SK-N-SH (cell line): ENCODE measurements around the gene BACE2. TPM values are rescaled to one million over a fixed set of nuclear protein-coding genes. Genes with fewer than 3 reads are reported as not detected.

Experiments used
- CTCF ChIA-PET: fragments of 300-600, 350-600 bp; formaldehyde crosslinking; extraction: SDS; loops from one replicate; lab custom pipeline; 2021; lab: Yijun Ruan, JAX
- POLR2A ChIA-PET: fragments of 350-600 bp; sonication (Branson Sonifier 250); formaldehyde crosslinking; extraction: SDS; loops from one replicate; lab custom pipeline; 2020; ENCODE audit warnings: antibody characterized with exemption, inconsistent platforms; lab: Yijun Ruan, JAX
- DNase-seq: peaks from one replicate; pipeline ENCODE4 v3.0.0; 2012
- H2AFZ ChIP-seq: fragments of 200-600 bp; sonication (generic); 2 replicates; pipeline ENCODE4 v1.8.1; 2016; ENCODE audit warnings: antibody characterized with exemption, mild to moderate bottlenecking, low read depth
- H3F3A ChIP-seq: fragments of 200-600 bp; sonication (generic); replicated peaks from 2 replicates; pipeline ENCODE3; 2016; ENCODE audit warnings: antibody characterized with exemption, mild to moderate bottlenecking; ENCODE audit not compliant: insufficient read depth
- H3K27ac ChIP-seq, 2 experiments: fragments of 200-500 bp in 1 of 2; fragments of 200-600 bp in 1 of 2; sonication (Bioruptor generic) in 1 of 2; sonication (generic), shearing (Covaris generic) in 1 of 2; 2 replicates each; pipeline versions ENCODE4 v1.5.1 to v1.6.1; 2014 to 2016; ENCODE audit warnings: low read depth in 2 of 2, inconsistent platforms in 1 of 2, low read length in 1 of 2, mild to moderate bottlenecking in 1 of 2, mixed read lengths in 1 of 2
- H3K27me3 ChIP-seq: fragments of 200-600 bp; sonication (generic), shearing (Covaris generic); 2 replicates; pipeline ENCODE4 v1.6.1; 2016; ENCODE audit warnings: mixed run types; ENCODE audit not compliant: insufficient read depth
- H3K36me3 ChIP-seq, 2 experiments: fragments of 200-500 bp in 1 of 2; fragments of 200-600 bp in 1 of 2; sonication (Bioruptor generic) in 1 of 2; sonication (generic) in 1 of 2; replicated peaks in 1 of 2; 2 replicates each; pipeline versions ENCODE3 to v1.5.1; 2014 to 2016; ENCODE audit warnings: low read length in 1 of 2, mild to moderate bottlenecking in 1 of 2; ENCODE audit not compliant: insufficient read depth in 2 of 2, control insufficient read depth in 1 of 2
- H3K4me1 ChIP-seq, 2 experiments: fragments of 200-500 bp in 1 of 2; fragments of 200-600 bp in 1 of 2; sonication (Bioruptor generic) in 1 of 2; sonication (generic), shearing (Covaris generic) in 1 of 2; 2 replicates each; pipeline versions ENCODE4 v1.5.1 to v1.6.1; 2014 to 2016; ENCODE audit warnings: low read depth in 1 of 2, low read length in 1 of 2, mixed run types in 1 of 2; ENCODE audit not compliant: insufficient read depth in 2 of 2, control insufficient read depth in 1 of 2
- H3K4me2 ChIP-seq: fragments of 200-600 bp; sonication (generic), shearing (Covaris generic); 2 replicates; pipeline ENCODE4 v1.6.1; 2017; ENCODE audit warnings: mixed run types
- H3K4me3 ChIP-seq, 2 experiments: fragments of 200-500 bp in 1 of 2; fragments of 200-600 bp in 1 of 2; sonication (Bioruptor generic) in 1 of 2; sonication (generic), shearing (Covaris generic) in 1 of 2; 2 replicates each; pipeline versions ENCODE4 v1.5.1 to v1.8.1; 2014 to 2016; ENCODE audit warnings: low read depth in 2 of 2, inconsistent platforms in 1 of 2, low read length in 1 of 2, mild to moderate bottlenecking in 1 of 2, mixed read lengths in 1 of 2, moderate library complexity in 1 of 2
- H3K79me2 ChIP-seq: fragments of 200-600 bp; sonication (generic); 2 replicates; pipeline ENCODE4 v1.8.1; 2017; ENCODE audit warnings: mild to moderate bottlenecking; ENCODE audit not compliant: insufficient read depth
- H3K9ac ChIP-seq: fragments of 200-600 bp; sonication (generic); 2 replicates; pipeline ENCODE4 v1.6.1; 2017; ENCODE audit warnings: mixed run types
- H3K9me2 ChIP-seq: fragments of 200-600 bp; sonication (generic); 2 replicates; pipeline ENCODE4 v1.6.1; 2017; ENCODE audit warnings: mixed run types
- H3K9me3 ChIP-seq: fragments of 200-600 bp; sonication (generic); 2 replicates; pipeline ENCODE4 v1.6.1; 2017; ENCODE audit warnings: mixed run types, mild to moderate bottlenecking, moderate library complexity
- H4K20me1 ChIP-seq: fragments of 200-600 bp; sonication (generic); 2 replicates; pipeline ENCODE4 v1.6.1; 2017; ENCODE audit warnings: mild to moderate bottlenecking, mixed run types; ENCODE audit not compliant: insufficient read depth
- CHD2 ChIP-seq: fragments of 150-350 bp; IDR thresholded peaks from 2 replicates; pipeline ENCODE4 v1.6.1; 2018; ENCODE audit warnings: low read length; ENCODE audit not compliant: partially characterized antibody
- ELF1 ChIP-seq: IDR thresholded peaks from 2 replicates; pipeline ENCODE4 v1.4.0; 2012
- EP300 ChIP-seq, 2 experiments: IDR thresholded peaks; 2 replicates each; pipeline versions ENCODE4 v1.4.0 to v1.6.1; 2012; ENCODE audit warnings: borderline replicate concordance in 1 of 2, low read depth in 1 of 2, low read length in 1 of 2
- FOXJ3 ChIP-seq: sonication (generic); formaldehyde crosslinking; IDR thresholded peaks from 2 replicates; pipeline ENCODE4 v1.5.1; 2020; ENCODE audit warnings: mild to moderate bottlenecking, missing genetic modification reagents
- MEF2A ChIP-seq: IDR thresholded peaks from 2 replicates; pipeline ENCODE4 v1.4.0; 2012; ENCODE audit warnings: low read depth, borderline replicate concordance
- MXI1 ChIP-seq: IDR thresholded peaks from 2 replicates; pipeline ENCODE4 v1.6.1; 2012; ENCODE audit warnings: mild to moderate bottlenecking, low read depth, low read length, improper control_type of control experiment
- NFIC ChIP-seq: IDR thresholded peaks from 2 replicates; pipeline ENCODE4 v1.4.0; 2012; ENCODE audit warnings: borderline replicate concordance
- TEAD4 ChIP-seq: IDR thresholded peaks from 2 replicates; pipeline ENCODE4 v1.4.0; 2012; ENCODE audit warnings: mild to moderate bottlenecking, borderline replicate concordance; ENCODE audit not compliant: insufficient read depth
- WGBS: methylation state at CpG from one replicate; pipeline ENCODE4 v1.1.6; 2017; ENCODE audit warnings: low lambda C conversion rate; 5-methylcytosine and 5-hydroxymethylcytosine counted together
- polyA plus RNA-seq, 3 experiments: library from polyadenylated mRNA; depleted of rRNA; stranded (reverse); fragments of >200 nt; gene quantifications; 2 replicates each; pipeline ENCODE4 v1.2.3, GENCODE V29; 2012
- TF ChIP-seq, protein P1 (sequence below): fragments of 150-350 bp; IDR thresholded peaks from 2 replicates; pipeline ENCODE4 v1.6.1; 2016; ENCODE audit warnings: mild to moderate bottlenecking, low read depth, low read length
- TF ChIP-seq, protein P2 (sequence below): IDR thresholded peaks from 2 replicates; pipeline ENCODE4 v1.6.1; 2012; ENCODE audit warnings: mild to moderate bottlenecking, low read depth, low read length, moderate library complexity

The BACE2 gene
- polyA plus RNA-seq, 1 of the 3 experiments (the other 2 are of a cell fraction), result 23.4 TPM

DNA sequence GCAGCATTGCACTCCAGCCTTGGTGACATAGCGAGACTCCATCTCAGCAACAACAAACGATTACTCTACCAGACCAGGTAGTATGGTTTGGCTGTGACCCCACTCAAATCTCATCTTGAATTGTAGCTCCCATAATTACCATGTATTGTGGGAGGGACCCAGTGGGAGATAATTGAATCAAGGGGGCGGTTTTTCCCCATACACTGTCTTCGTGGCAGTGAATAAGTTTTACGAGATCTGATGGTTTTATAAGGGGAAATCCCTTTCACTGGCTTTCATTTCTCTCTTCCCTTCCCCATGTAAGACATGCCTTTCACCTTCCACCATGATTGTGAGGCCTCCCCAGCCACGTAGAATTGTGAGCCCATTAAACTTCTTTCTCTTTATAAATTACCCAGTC, 66.0 kb downstream of the BACE2 start:
- Histone ChIP-seq H3K9me3 (no peaks in the 10 kb centered on the region), H3K4me1 (no peaks in the 10 kb centered on the region), H3K9ac (no peak overlapping the region), H3K79me2 (no peaks in the 10 kb centered on the region), H3K4me3 (no peak overlapping the region), H3K9me2 (no peaks in the 10 kb centered on the region), H3K36me3 (no peaks in the 10 kb centered on the region), H3K27ac (no peak overlapping the region), H3F3A (no peaks in the 10 kb centered on the region), H3K27me3 (no peaks in the 10 kb centered on the region), H2AFZ (no peak overlapping the region), H4K20me1 (no peaks in the 10 kb centered on the region), H3K4me2 (no peak overlapping the region)
- POLR2A ChIA-PET, result no interaction called here
- CTCF ChIA-PET, result no interaction called here
- WGBS, result 45% methylated on average over 6 of the region's 6 CpGs
- TF ChIP-seq, protein P1, sequence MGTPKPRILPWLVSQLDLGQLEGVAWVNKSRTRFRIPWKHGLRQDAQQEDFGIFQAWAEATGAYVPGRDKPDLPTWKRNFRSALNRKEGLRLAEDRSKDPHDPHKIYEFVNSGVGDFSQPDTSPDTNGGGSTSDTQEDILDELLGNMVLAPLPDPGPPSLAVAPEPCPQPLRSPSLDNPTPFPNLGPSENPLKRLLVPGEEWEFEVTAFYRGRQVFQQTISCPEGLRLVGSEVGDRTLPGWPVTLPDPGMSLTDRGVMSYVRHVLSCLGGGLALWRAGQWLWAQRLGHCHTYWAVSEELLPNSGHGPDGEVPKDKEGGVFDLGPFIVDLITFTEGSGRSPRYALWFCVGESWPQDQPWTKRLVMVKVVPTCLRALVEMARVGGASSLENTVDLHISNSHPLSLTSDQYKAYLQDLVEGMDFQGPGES, result no peak
- TF ChIP-seq MEF2A (no peak), FOXJ3 (CRISPR knock-in tag) (no peak), TEAD4 (no peak)
- DNase-seq, result no peak

DNA sequence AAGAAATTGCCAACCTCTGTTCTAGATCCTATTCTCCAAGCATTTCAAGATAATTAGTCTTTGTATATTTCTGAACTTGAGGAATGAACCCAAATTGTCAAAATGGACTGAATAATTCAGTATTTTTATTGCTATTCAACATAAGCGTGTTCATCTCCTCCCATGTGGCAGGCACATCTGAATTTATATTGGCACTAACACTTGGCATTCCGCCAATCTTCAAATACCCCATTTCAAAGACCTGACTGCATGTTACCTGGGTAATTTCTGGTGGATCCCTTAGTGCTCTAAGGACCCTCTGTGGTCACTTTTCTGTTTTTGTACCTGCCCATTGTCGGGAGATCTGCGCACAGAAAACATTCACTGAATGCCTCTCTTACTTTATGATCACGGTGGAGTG, 66.6 kb downstream of the BACE2 start:
- Histone ChIP-seq H3K27ac (no peak overlapping the region), H4K20me1 (no peaks in the 10 kb centered on the region), H3K79me2 (no peaks in the 10 kb centered on the region)
- 61% methylated on average over 5 of the region's 5 CpGs for WGBS
- TF ChIP-seq TEAD4 (no peak), MEF2A (no peak), CHD2 (no peak), ELF1 (no peak), MXI1 (no peak), NFIC (no peak), EP300 (IDR thresholded peaks at IDR 0.05; ENCODE audit: borderline replicate concordance in 1 of 2, low read depth in 1 of 2, low read length in 1 of 2) (no peak)
- TF ChIP-seq, protein P2, sequence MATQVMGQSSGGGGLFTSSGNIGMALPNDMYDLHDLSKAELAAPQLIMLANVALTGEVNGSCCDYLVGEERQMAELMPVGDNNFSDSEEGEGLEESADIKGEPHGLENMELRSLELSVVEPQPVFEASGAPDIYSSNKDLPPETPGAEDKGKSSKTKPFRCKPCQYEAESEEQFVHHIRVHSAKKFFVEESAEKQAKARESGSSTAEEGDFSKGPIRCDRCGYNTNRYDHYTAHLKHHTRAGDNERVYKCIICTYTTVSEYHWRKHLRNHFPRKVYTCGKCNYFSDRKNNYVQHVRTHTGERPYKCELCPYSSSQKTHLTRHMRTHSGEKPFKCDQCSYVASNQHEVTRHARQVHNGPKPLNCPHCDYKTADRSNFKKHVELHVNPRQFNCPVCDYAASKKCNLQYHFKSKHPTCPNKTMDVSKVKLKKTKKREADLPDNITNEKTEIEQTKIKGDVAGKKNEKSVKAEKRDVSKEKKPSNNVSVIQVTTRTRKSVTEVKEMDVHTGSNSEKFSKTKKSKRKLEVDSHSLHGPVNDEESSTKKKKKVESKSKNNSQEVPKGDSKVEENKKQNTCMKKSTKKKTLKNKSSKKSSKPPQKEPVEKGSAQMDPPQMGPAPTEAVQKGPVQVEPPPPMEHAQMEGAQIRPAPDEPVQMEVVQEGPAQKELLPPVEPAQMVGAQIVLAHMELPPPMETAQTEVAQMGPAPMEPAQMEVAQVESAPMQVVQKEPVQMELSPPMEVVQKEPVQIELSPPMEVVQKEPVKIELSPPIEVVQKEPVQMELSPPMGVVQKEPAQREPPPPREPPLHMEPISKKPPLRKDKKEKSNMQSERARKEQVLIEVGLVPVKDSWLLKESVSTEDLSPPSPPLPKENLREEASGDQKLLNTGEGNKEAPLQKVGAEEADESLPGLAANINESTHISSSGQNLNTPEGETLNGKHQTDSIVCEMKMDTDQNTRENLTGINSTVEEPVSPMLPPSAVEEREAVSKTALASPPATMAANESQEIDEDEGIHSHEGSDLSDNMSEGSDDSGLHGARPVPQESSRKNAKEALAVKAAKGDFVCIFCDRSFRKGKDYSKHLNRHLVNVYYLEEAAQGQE, result no peak
- TF ChIP-seq, all 33 proteins: peak for 0
- DNase-seq, result no peak
- no peak overlapping the region for H3K9ac ChIP-seq
- ChIA-PET POLR2A (no interaction called here), CTCF (no interaction called here)
- H3F3A ChIP-seq, result no peaks in the 10 kb centered on the region
- no peak overlapping the region for H3K4me3 ChIP-seq
- no peak overlapping the region for H3K4me2 ChIP-seq
- H3K36me3 ChIP-seq, result no peaks in the 10 kb centered on the region
- H3K9me2 ChIP-seq, result no peaks in the 10 kb centered on the region
- H2AFZ ChIP-seq, result no peak overlapping the region
- H3K27me3 ChIP-seq, result no peaks in the 10 kb centered on the region
- H3K4me1 ChIP-seq, result no peaks in the 10 kb centered on the region
- no peaks in the 10 kb centered on the region for H3K9me3 ChIP-seq
